T-helper 2 cell (primary cell): ENCODE results near the gene PDCD10.

Experiments
- DNase-seq, 5 experiments: peaks; one replicate each; pipeline versions ENCODE4 v3.0.0 to v3.0.0-alpha.2; 2012 to 2022

Gene PDCD10

GRCh38 chr3:167733961-167734497 is 663 bp downstream of the PDCD10 start:
- DNase-seq: peak in 1 of 5 experiments; percentile 58

- no peak for DNase-seq
Observed at GRCh38 chr3:167732313-167733065, 2.2 kb downstream of the PDCD10 start.

- DNase-seq: no peak
Observed at GRCh38 chr3:167731393-167731792, 3.3 kb downstream of the PDCD10 start.

- no peak for DNase-seq
Observed at GRCh38 chr3:167729591-167729990, 5.1 kb downstream of the PDCD10 start.

- no peak for DNase-seq
Observed at GRCh38 chr3:167728632-167729323, 5.9 kb downstream of the PDCD10 start.

- DNase-seq: no peak
Observed at GRCh38 chr3:167728176-167728575, 6.5 kb downstream of the PDCD10 start.

- DNase-seq: no peak
Observed at GRCh38 chr3:167723872-167724271, 10.8 kb downstream of the PDCD10 start.

- DNase-seq: no peak
Observed at GRCh38 chr3:167723025-167723512, 11.6 kb downstream of the PDCD10 start.

GRCh38 chr3:167718582-167718981 is 16.1 kb downstream of the PDCD10 start:
- peak in 1 of 5 experiments; percentile 60 for DNase-seq

- DNase-seq: no peak
Observed at GRCh38 chr3:167716920-167717319, 17.8 kb downstream of the PDCD10 start.

GRCh38 chr3:167714871-167715270 is 19.8 kb downstream of the PDCD10 start:
- no peak for DNase-seq

- no peak for DNase-seq
Observed at GRCh38 chr3:167712445-167712844, 22.2 kb downstream of the PDCD10 start.

- no peak for DNase-seq
Observed at GRCh38 chr3:167711439-167711838, 23.3 kb downstream of the PDCD10 start.

GRCh38 chr3:167710552-167710951 is 24.1 kb downstream of the PDCD10 start:
- DNase-seq: no peak

GRCh38 chr3:167709690-167710089 is 25.0 kb downstream of the PDCD10 start:
- no peak for DNase-seq

GRCh38 chr3:167705840-167706239 is 28.9 kb downstream of the PDCD10 start:
- DNase-seq: no peak

- no peak for DNase-seq
Observed at GRCh38 chr3:167700926-167701325, 33.8 kb downstream of the PDCD10 start.

GRCh38 chr3:167700046-167700445 is 34.6 kb downstream of the PDCD10 start:
- DNase-seq: no peak

GRCh38 chr3:167694121-167694520 is 40.6 kb downstream of the PDCD10 start:
- DNase-seq: no peak

- DNase-seq: peak in 3 of 5 experiments; percentile 3 to 95 (median 21)
Observed at GRCh38 chr3:167691366-167691765, 43.3 kb downstream of the PDCD10 start.

GRCh38 chr3:167684388-167684993 is 50.2 kb downstream of the PDCD10 start:
- peak in 3 of 5 experiments; percentile 4 to 53 (median 21) for DNase-seq

GRCh38 chr3:167679526-167679925 is 55.2 kb downstream of the PDCD10 start:
- no peak for DNase-seq

- peak in 1 of 5 experiments; percentile 9 for DNase-seq
Observed at GRCh38 chr3:167675848-167676247, 58.8 kb downstream of the PDCD10 start.
